ENCODE measurements around the gene PYGB. TPM values are rescaled to one million over a fixed set of nuclear protein-coding genes. Genes with fewer than 3 reads are reported as not detected.

PYGB gene
- total RNA-seq, 1 donor from 2014 or later = 117 TPM

DNA sequence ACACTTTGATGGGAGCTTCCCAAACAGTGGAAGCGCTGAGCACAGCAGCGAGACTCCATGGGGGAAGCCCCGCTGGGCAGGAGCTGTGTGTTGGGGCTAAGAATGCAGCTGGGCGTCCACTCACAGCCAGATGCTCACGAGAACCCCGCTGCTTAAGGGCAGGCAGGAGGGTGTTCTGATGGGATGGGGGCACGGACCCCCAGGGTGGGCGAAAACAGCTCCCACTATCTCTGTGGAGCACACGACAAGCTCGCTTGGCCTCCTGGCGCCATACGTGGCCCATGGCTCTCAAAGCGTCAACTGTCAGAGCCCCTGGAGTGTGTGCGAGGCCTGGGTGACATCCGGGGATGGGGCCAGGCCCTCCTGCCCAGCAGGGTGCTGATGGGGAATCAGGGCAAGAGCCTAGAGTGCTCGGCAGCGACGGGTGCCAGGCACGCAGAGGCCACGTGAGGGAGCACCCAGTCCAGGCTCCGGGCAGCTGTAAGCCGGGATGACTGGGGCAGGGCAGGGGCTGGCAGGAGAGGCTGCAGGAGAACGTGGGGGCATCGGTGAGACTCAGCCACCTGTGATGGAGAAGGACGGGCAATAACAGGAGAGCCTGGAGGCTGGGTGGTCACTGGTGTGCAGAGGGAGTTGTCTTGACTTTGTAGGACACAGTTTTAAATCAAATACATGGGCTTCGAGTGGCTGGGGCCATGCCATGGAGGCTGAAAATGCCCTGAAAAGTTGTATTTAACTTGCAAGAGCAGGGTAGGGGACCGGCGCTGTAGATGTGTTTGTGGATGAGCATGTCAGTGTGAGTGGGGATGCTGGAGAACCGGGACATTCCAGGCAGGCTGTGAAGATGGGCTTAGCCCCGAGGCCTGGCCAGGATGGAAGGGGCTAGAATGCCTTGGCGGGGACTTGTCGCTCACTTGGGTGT, 27.3 kb downstream of the PYGB start:
- intact Hi-C loops (cut with DNase I) = no loop called here
- peaks cover 8% of the 10 kb centered on the region for H3K4me1 ChIP-seq
- H3K4me3 ChIP-seq = no peak overlapping the region
- H3K27me3 ChIP-seq = no peaks in the 10 kb centered on the region
- DNase-seq (ENCODE audit: extremely low spot score in 2 of 2) = no peak
- peaks cover 0 to 78% of the 10 kb centered on the region in 2 donors for H3K36me3 ChIP-seq
- no peaks in the 10 kb centered on the region for H3K9me3 ChIP-seq
- H3K27ac ChIP-seq = no peak overlapping the region
- TF ChIP-seq, protein P1, sequence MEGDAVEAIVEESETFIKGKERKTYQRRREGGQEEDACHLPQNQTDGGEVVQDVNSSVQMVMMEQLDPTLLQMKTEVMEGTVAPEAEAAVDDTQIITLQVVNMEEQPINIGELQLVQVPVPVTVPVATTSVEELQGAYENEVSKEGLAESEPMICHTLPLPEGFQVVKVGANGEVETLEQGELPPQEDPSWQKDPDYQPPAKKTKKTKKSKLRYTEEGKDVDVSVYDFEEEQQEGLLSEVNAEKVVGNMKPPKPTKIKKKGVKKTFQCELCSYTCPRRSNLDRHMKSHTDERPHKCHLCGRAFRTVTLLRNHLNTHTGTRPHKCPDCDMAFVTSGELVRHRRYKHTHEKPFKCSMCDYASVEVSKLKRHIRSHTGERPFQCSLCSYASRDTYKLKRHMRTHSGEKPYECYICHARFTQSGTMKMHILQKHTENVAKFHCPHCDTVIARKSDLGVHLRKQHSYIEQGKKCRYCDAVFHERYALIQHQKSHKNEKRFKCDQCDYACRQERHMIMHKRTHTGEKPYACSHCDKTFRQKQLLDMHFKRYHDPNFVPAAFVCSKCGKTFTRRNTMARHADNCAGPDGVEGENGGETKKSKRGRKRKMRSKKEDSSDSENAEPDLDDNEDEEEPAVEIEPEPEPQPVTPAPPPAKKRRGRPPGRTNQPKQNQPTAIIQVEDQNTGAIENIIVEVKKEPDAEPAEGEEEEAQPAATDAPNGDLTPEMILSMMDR (IDR thresholded peaks at IDR 0.05) = no peak
- TF ChIP-seq POLR2A (IDR thresholded peaks at IDR 0.05) (no peak), POLR2AphosphoS5 (IDR thresholded peaks at IDR 0.05; ENCODE audit: insufficient read depth in 1 of 2, low read depth in 1 of 2) (no peak)

- intact Hi-C loops (cut with DNase I) = no loop called here
- peaks cover 0 to 87% of the 10 kb centered on the region in 2 donors for H3K36me3 ChIP-seq
- no peak overlapping the region for H3K27ac ChIP-seq
- H3K4me1 ChIP-seq = peaks cover 8% of the 10 kb centered on the region
- no peaks in the 10 kb centered on the region for H3K9me3 ChIP-seq
- TF ChIP-seq POLR2AphosphoS5 (IDR thresholded peaks at IDR 0.05; ENCODE audit: insufficient read depth in 1 of 2, low read depth in 1 of 2) = no peak
- TF ChIP-seq, protein P1 (IDR thresholded peaks at IDR 0.05) = no peak
- no peak for TF ChIP-seq POLR2A (IDR thresholded peaks at IDR 0.05)
- H3K4me3 ChIP-seq = no peak overlapping the region
- H3K27me3 ChIP-seq = no peaks in the 10 kb centered on the region
- no peak for DNase-seq (ENCODE audit: extremely low spot score in 2 of 2)
Observed at GRCh38 chr20:25275813-25276532, 28.1 kb downstream of the PYGB start.

DNA sequence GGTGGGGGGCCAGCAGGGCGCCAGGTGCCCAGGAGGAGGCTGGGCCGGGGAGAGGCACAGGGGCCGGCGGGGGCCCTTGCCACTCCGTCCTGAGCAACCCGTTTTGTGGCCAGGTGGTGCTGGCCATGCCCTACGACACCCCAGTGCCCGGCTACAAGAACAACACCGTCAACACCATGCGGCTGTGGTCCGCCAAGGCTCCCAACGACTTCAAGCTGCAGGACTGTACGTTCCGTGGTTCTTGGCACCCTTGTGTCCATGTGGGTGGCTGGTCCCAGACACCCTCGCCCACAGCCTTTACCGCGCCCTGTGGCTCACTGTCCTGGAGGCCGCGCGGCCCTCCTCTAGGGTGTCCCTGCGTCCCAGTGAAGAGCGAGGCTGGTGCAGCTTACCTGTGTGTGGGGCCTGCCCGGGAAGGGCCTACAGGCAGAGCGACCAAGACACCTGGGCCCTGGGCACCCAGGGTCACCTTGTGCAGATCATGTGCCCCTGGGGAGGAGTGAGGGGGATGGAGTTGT, 28.7 kb downstream of the PYGB start:
- Histone ChIP-seq H3K4me1 (peaks cover 8% of the 10 kb centered on the region), H3K9me3 (no peaks in the 10 kb centered on the region), H3K27me3 (no peaks in the 10 kb centered on the region), H3K36me3 (peaks cover 0 to 89% of the 10 kb centered on the region in 2 donors), H3K27ac (no peak overlapping the region), H3K4me3 (no peak overlapping the region)
- TF ChIP-seq POLR2A (IDR thresholded peaks at IDR 0.05) (no peak), POLR2AphosphoS5 (IDR thresholded peaks at IDR 0.05; ENCODE audit: insufficient read depth in 1 of 2, low read depth in 1 of 2) (no peak)
- TF ChIP-seq, protein P1 (IDR thresholded peaks at IDR 0.05) = no peak
- intact Hi-C loops (cut with DNase I) = no loop called here
- no peak for DNase-seq (ENCODE audit: extremely low spot score in 2 of 2)

GRCh38 chr20:25277051-25277801, 29.3 kb downstream of the PYGB start:
- intact Hi-C loops (cut with DNase I) = no loop called here
- H3K4me3 ChIP-seq = no peak overlapping the region
- H3K9me3 ChIP-seq = no peaks in the 10 kb centered on the region
- no peak for DNase-seq (ENCODE audit: extremely low spot score in 2 of 2)
- no peaks in the 10 kb centered on the region for H3K27me3 ChIP-seq
- H3K36me3 ChIP-seq = peaks cover 0 to 89% of the 10 kb centered on the region in 2 donors
- TF ChIP-seq, protein P1 (IDR thresholded peaks at IDR 0.05) = no peak
- TF ChIP-seq POLR2AphosphoS5 (IDR thresholded peaks at IDR 0.05; ENCODE audit: insufficient read depth in 1 of 2, low read depth in 1 of 2) (no peak), POLR2A (IDR thresholded peaks at IDR 0.05) (no peak)
- H3K27ac ChIP-seq = no peak overlapping the region
- peaks cover 8% of the 10 kb centered on the region for H3K4me1 ChIP-seq
